ENCODE results near the gene SH3BP5.

DNA sequence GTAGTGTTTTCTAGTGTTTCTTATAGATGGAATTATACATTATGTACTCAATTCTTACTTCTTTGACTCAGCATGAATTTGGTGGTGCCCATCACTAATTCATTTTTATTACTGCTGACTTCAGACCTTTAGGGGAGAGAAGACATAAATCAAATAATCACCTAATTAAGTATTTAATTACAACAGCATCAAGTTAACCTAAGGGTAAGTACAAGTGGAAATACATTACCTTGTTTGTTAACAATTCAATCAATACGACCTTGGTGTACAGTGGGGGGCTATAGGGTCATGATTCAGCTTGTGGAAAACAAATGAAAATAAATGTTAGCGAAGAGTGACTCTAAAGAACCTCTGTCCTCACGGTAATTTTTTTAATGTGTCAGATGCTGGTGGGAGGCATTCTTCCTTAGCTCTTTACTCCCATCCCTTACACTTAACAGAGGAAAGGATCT lies 126.9 kb downstream of the SH3BP5 start:
- TF ChIP-seq, protein P1, sequence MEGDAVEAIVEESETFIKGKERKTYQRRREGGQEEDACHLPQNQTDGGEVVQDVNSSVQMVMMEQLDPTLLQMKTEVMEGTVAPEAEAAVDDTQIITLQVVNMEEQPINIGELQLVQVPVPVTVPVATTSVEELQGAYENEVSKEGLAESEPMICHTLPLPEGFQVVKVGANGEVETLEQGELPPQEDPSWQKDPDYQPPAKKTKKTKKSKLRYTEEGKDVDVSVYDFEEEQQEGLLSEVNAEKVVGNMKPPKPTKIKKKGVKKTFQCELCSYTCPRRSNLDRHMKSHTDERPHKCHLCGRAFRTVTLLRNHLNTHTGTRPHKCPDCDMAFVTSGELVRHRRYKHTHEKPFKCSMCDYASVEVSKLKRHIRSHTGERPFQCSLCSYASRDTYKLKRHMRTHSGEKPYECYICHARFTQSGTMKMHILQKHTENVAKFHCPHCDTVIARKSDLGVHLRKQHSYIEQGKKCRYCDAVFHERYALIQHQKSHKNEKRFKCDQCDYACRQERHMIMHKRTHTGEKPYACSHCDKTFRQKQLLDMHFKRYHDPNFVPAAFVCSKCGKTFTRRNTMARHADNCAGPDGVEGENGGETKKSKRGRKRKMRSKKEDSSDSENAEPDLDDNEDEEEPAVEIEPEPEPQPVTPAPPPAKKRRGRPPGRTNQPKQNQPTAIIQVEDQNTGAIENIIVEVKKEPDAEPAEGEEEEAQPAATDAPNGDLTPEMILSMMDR (IDR thresholded peaks at IDR 0.05; ENCODE audit: low read depth, low read length), result no peak
- no peak for TF ChIP-seq EZH2phosphoT487 (IDR thresholded peaks at IDR 0.05; ENCODE audit: low read depth)
